Body of pancreas (tissue), 4 donors: ENCODE data around the gene MSTN.

Source experiments
- POLR2A ChIP-seq, 3 donors: fragments of 450-650 bp; IDR thresholded peaks; one replicate each; pipeline ENCODE4 v1.6.1; 2016; ENCODE audit warnings: antibody characterized with exemption in 3 of 3, mild to moderate bottlenecking in 2 of 3
- TF ChIP-seq, protein P1 (sequence below), 7 experiments: fragments of 450-650 bp in 4 of 7; fragments of 200-600 bp in 3 of 7; sonication (generic) in 3 of 7; IDR thresholded peaks; one replicate each; pipeline ENCODE4 v1.5.1; 2016 to 2019; ENCODE audit warnings: antibody characterized with exemption in 7 of 7

- no peak for TF ChIP-seq POLR2A (IDR thresholded peaks at IDR 0.05)
- TF ChIP-seq, protein P1, sequence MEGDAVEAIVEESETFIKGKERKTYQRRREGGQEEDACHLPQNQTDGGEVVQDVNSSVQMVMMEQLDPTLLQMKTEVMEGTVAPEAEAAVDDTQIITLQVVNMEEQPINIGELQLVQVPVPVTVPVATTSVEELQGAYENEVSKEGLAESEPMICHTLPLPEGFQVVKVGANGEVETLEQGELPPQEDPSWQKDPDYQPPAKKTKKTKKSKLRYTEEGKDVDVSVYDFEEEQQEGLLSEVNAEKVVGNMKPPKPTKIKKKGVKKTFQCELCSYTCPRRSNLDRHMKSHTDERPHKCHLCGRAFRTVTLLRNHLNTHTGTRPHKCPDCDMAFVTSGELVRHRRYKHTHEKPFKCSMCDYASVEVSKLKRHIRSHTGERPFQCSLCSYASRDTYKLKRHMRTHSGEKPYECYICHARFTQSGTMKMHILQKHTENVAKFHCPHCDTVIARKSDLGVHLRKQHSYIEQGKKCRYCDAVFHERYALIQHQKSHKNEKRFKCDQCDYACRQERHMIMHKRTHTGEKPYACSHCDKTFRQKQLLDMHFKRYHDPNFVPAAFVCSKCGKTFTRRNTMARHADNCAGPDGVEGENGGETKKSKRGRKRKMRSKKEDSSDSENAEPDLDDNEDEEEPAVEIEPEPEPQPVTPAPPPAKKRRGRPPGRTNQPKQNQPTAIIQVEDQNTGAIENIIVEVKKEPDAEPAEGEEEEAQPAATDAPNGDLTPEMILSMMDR (IDR thresholded peaks at IDR 0.05): no peak
Measured at GRCh38 chr2:190090148-190090547, 27.6 kb upstream of the MSTN start.
